GM12874 (cell line): ENCODE results near the gene BCAS1.

ENCODE experiments used
- CTCF ChIP-seq: IDR thresholded peaks from 2 replicates; pipeline ENCODE4 v1.5.1; 2011; ENCODE audit warnings: low read depth, mild to moderate bottlenecking, control low read depth, low read length, moderate library complexity; ENCODE audit not compliant: insufficient read depth

The BCAS1 gene

GRCh38 chr20:54056762-54057639 is 13.4 kb downstream of the BCAS1 start:
- no peak for TF ChIP-seq CTCF

DNA sequence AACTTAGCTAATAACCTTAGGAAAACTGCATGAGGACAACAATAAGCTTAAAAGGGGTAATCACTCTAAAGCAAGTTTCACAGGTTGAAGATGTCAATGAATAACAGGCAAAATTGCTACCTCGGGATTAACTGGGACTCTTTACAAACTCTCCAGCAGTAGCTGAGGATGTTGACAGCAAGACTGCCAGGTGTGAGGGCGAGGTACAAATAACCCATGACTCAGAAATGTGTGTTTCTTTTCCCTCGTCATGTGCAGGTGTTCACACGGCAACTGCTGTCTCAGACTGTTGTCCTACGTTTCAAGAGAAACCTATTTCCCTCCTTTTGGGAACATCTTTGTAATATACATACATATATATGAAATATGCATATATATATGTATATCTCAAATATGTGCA is 15.9 kb downstream of the BCAS1 start:
- no peak for TF ChIP-seq CTCF

GRCh38 chr20:54051068-54051467 is 19.3 kb downstream of the BCAS1 start:
- no peak for TF ChIP-seq CTCF

DNA sequence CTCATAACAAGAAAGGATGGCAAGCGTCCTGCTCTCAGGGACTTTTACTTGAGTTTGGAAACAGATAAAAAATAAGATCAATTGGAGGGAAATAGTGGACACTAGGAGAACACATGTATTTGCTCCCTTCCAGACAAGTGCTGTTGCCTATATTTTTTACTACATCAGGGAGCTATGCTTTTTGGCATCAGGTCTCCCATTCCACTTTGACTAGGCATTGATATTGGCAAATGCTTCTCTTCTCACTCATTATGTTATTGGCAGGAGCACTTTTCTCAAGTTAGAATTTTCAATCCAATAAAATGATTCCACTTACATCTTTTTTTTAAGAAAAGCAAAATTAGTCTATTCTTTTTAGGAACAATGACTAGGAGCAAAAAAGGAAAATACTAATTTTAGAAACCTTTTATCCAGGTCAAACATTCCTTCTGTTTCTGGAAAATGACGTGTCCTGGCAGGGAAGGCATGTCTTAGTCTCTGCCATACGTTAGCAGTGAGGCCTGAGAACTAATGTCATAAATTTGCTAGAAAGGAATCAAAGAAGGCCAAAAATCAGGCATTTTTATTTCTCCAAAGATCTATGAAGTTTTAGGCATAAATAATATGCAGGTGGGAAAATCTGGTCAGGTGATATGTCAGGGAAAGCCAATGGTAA is 21.4 kb downstream of the BCAS1 start:
- no peak for TF ChIP-seq CTCF

DNA sequence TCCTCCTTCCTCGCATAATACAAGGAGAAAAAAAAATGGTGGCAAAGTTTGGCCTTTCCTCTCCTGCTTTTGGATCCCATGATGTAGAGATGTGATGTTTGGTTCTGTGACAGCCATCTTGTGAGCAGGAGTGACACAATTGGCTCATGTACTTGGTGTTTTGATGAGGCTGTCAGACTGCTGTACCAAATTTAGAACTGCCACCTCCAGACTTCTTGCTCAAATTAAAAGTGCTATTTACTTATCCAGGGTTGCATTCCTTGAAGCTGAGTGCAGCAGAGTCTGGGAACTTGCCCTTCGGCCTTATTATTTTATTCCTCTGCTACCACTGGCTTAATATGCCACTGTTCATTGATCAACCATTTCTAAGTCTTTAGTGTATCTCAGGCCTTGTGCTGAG is 21.9 kb downstream of the BCAS1 start:
- no peak for TF ChIP-seq CTCF

DNA sequence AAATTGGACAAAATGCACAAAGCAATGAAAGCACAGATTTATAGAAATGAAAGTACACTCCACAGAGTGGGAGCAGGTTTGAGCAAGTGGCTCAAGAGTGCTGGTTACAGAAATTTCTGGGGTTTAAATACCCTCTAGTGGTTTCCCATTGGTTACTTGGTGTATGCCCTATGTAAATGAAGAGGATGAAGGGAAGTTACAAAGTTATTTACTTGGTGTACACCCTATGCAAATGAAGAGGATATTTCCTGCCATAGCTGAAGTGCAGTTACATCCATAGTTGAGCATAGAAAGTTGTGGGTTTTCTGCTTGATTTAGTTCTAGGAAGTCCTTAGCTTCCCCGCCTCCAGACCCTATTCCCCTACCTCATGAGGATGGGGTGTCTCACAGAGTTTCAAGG is 22.7 kb downstream of the BCAS1 start:
- TF ChIP-seq CTCF, result no peak

DNA sequence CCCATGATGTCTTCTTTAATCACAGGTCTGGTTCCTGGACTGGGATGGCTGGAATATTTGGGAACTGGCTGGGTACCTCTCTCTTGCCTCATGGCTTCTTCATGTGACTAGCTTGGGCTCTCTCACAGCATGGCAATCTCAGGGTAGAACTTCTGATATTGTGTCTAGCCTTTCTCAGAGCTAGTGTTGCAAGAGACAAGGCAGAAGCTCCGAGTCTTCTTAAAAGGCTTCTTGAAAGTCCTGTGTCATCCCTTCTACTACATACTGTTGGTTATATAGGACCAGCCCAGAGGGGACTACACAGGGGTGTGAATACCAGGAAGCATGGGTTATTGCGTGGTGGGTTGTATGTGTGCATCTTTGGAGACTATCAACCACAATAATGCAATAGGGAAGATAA is 23.3 kb downstream of the BCAS1 start:
- no peak for TF ChIP-seq CTCF
